IMR-90 (cell line): ENCODE data around the gene RNF43. TPM values are rescaled to one million over a fixed set of nuclear protein-coding genes. Genes with fewer than 3 reads are reported as not detected.

Experiments
- ATAC-seq: fragments of 200-7000 bp; cut with Tn5 transposase; 2 replicates; pipeline ENCODE4 v1.9.1; 2020; ENCODE audit warnings: low read depth, mild to moderate bottlenecking, moderate library complexity
- BruUV-seq: library from RNA; stranded (reverse); fragments of 400-500 nt; replicated peaks from 2 replicates; lab custom pipeline; 2021; lab: Mats Ljungman, UMichigan
- CTCF ChIA-PET: fragments of 300-600 bp; formaldehyde crosslinking; extraction: SDS; loops from one replicate; lab custom pipeline; 2021; ENCODE audit warnings: antibody characterized with exemption; lab: Yijun Ruan, JAX
- POLR2A ChIA-PET: fragments of 300-600 bp; sonication (Branson Sonifier 250); formaldehyde crosslinking; loops from one replicate; lab custom pipeline; 2022; ENCODE audit warnings: antibody characterized with exemption; ENCODE audit not compliant: unreplicated experiment; lab: Charles Lee
- DNase-seq: peaks from one replicate; pipeline ENCODE4 v3.0.0; 2013
- H2AFZ ChIP-seq: replicated peaks from 2 replicates; pipeline ENCODE3; 2013; ENCODE audit warnings: low read length, mild to moderate bottlenecking; ENCODE audit not compliant: poor library complexity
- H2AK5ac ChIP-seq: 2 replicates; pipeline ENCODE4 v1.6.1; 2013; ENCODE audit warnings: low read depth, low read length, inconsistent platforms
- H2AK9ac ChIP-seq: replicated peaks from 2 replicates; pipeline ENCODE3; 2013; ENCODE audit warnings: mild to moderate bottlenecking, low read depth, low read length, moderate library complexity; ENCODE audit not compliant: poor library complexity
- H2BK120ac ChIP-seq: 2 replicates; pipeline ENCODE4 v1.6.1; 2013; ENCODE audit warnings: low read depth, low read length, inconsistent platforms
- H2BK15ac ChIP-seq: 3 replicates; pipeline ENCODE4 v1.6.1; 2013; ENCODE audit warnings: low read depth, low read length, inconsistent platforms
- H2BK20ac ChIP-seq: 2 replicates; pipeline ENCODE4 v1.6.1; 2013; ENCODE audit warnings: low read depth, mild to moderate bottlenecking, inconsistent platforms, low read length, moderate library complexity
- H2BK5ac ChIP-seq: 2 replicates; pipeline ENCODE4 v1.6.1; 2013; ENCODE audit warnings: mild to moderate bottlenecking, low read depth, low read length, inconsistent platforms; ENCODE audit not compliant: poor library complexity, severe bottlenecking
- H3K14ac ChIP-seq: replicated peaks from 2 replicates; pipeline ENCODE4 v1.6.1; 2013; ENCODE audit warnings: low read depth, low read length, inconsistent platforms
- H3K18ac ChIP-seq: 2 replicates; pipeline ENCODE4 v1.6.1; 2013; ENCODE audit warnings: low read depth, low read length, control low read depth
- H3K23ac ChIP-seq: 2 replicates; pipeline ENCODE4 v1.6.1; 2013; ENCODE audit warnings: low read depth, low read length, inconsistent platforms
- H3K27ac ChIP-seq: 2 replicates; pipeline ENCODE4 v1.5.1; 2013; ENCODE audit warnings: mild to moderate bottlenecking, control low read depth, low read length; ENCODE audit not compliant: insufficient read depth
- H3K27me3 ChIP-seq: 2 replicates; pipeline ENCODE4 v1.6.1; 2013; ENCODE audit warnings: low read length; ENCODE audit not compliant: control insufficient read depth, insufficient read depth
- H3K36me3 ChIP-seq: 2 replicates; pipeline ENCODE4 v1.6.1; 2013; ENCODE audit warnings: low read length, mixed read lengths; ENCODE audit not compliant: control insufficient read depth, insufficient read depth
- H3K4ac ChIP-seq: 2 replicates; pipeline ENCODE4 v1.6.1; 2013; ENCODE audit warnings: low read depth, low read length, inconsistent platforms
- H3K4me1 ChIP-seq: 2 replicates; pipeline ENCODE4 v1.6.1; 2013; ENCODE audit warnings: low read length, mixed read lengths; ENCODE audit not compliant: control insufficient read depth, insufficient read depth
- H3K4me2 ChIP-seq: 2 replicates; pipeline ENCODE4 v1.6.1; 2013; ENCODE audit warnings: low read depth, mild to moderate bottlenecking, control low read depth, low read length, moderate library complexity
- H3K4me3 ChIP-seq: 2 replicates; pipeline ENCODE4 v1.5.1; 2013; ENCODE audit warnings: low read depth, mild to moderate bottlenecking, control low read depth, low read length, moderate library complexity; ENCODE audit not compliant: insufficient read depth
- H3K56ac ChIP-seq: 2 replicates; pipeline ENCODE4 v1.6.1; 2013; ENCODE audit warnings: low read length, inconsistent platforms; ENCODE audit not compliant: insufficient read depth; ENCODE audit errors: extremely low read depth
- H3K79me1 ChIP-seq, 2 experiments: 2 replicates each; pipeline ENCODE4 v1.6.1; 2013; ENCODE audit warnings: low read length in 2 of 2, inconsistent platforms in 1 of 2, low read depth in 1 of 2
- H3K9ac ChIP-seq: 2 replicates; pipeline ENCODE4 v1.6.1; 2013; ENCODE audit warnings: low read depth, low read length, control low read depth
- H3K9me1 ChIP-seq: 2 replicates; pipeline ENCODE4 v1.6.1; 2013; ENCODE audit warnings: low read length, inconsistent platforms; ENCODE audit not compliant: insufficient read depth
- H3K9me3 ChIP-seq: 2 replicates; pipeline ENCODE4 v1.6.1; 2013; ENCODE audit warnings: low read length; ENCODE audit not compliant: control insufficient read depth, insufficient read depth
- H4K20me1 ChIP-seq: 2 replicates; pipeline ENCODE4 v1.6.1; 2013; ENCODE audit warnings: low read length, inconsistent platforms; ENCODE audit not compliant: insufficient read depth
- H4K5ac ChIP-seq: 2 replicates; pipeline ENCODE4 v1.6.1; 2013; ENCODE audit warnings: mild to moderate bottlenecking, low read depth, low read length, control low read depth
- H4K8ac ChIP-seq, 2 experiments: 2 replicates each; pipeline ENCODE4 v1.6.1; 2013; ENCODE audit warnings: low read depth in 2 of 2, low read length in 2 of 2, control low read depth in 1 of 2, inconsistent platforms in 1 of 2
- H4K91ac ChIP-seq: 2 replicates; pipeline ENCODE4 v1.6.1; 2013; ENCODE audit warnings: low read depth, low read length, inconsistent platforms; ENCODE audit not compliant: insufficient read depth
- BHLHE40 ChIP-seq: fragments of 150-350 bp; IDR thresholded peaks from 2 replicates; pipeline ENCODE4 v1.6.1; 2016; ENCODE audit warnings: mild to moderate bottlenecking, low read depth, low read length
- CEBPB ChIP-seq: IDR thresholded peaks from 2 replicates; pipeline ENCODE4 v1.6.1; 2012; ENCODE audit warnings: low read depth, low read length, improper control_type of control experiment
- CHD1 ChIP-seq: IDR thresholded peaks from 2 replicates; pipeline ENCODE4 v1.6.1; 2012; ENCODE audit warnings: low read depth, low read length, improper control_type of control experiment
- FOS ChIP-seq: fragments of 150-350 bp; IDR thresholded peaks from 2 replicates; pipeline ENCODE4 v1.6.1; 2016; ENCODE audit warnings: low read depth, low read length
- MAFK ChIP-seq: IDR thresholded peaks from 2 replicates; pipeline ENCODE4 v1.6.1; 2012; ENCODE audit warnings: low read depth, low read length, improper control_type of control experiment
- MXI1 ChIP-seq: IDR thresholded peaks from 2 replicates; pipeline ENCODE4 v1.6.1; 2012; ENCODE audit warnings: low read depth, mild to moderate bottlenecking, low read length, moderate library complexity, borderline replicate concordance
- NFE2L2 ChIP-seq: fragments of 150-350 bp; IDR thresholded peaks from 2 replicates; pipeline ENCODE4 v1.6.1; 2016; ENCODE audit warnings: low read depth, mild to moderate bottlenecking, low read length
- POLR2A ChIP-seq: IDR thresholded peaks from 2 replicates; pipeline ENCODE4 v1.6.1; 2012; ENCODE audit warnings: mild to moderate bottlenecking, low read depth, low read length
- RAD21 ChIP-seq: IDR thresholded peaks from 2 replicates; pipeline ENCODE4 v1.6.1; 2012; ENCODE audit warnings: low read length, improper control_type of control experiment
- RCOR1 ChIP-seq: IDR thresholded peaks from 2 replicates; pipeline ENCODE4 v1.6.1; 2012; ENCODE audit warnings: mild to moderate bottlenecking, low read length, improper control_type of control experiment; ENCODE audit not compliant: insufficient replicate concordance
- RFX5 ChIP-seq: IDR thresholded peaks from 2 replicates; pipeline ENCODE4 v1.8.0; 2012; ENCODE audit warnings: low read depth, mild to moderate bottlenecking, low read length, moderate library complexity
- SMC3 ChIP-seq: fragments of 150-350 bp; IDR thresholded peaks from 2 replicates; pipeline ENCODE4 v1.6.1; 2016; ENCODE audit warnings: low read depth, mild to moderate bottlenecking, antibody characterized with exemption, low read length, moderate library complexity
- dilution Hi-C: fragments of 300-500 bp; cut with HindIII; formaldehyde crosslinking; loops from one replicate; pipeline ENCODE4 v1.14.3; 2018; ENCODE audit warnings: low sequenced_read_pairs; ENCODE audit not compliant: unreplicated experiment
- in situ Hi-C: fragments of 300-500 bp; cut with MboI; formaldehyde crosslinking; loops from 3 replicates; pipeline ENCODE4 v1.14.3; 2019; ENCODE audit warnings: low sequenced_read_pairs, inconsistent platforms, mixed read lengths
- intact Hi-C: fragments of 100-400 bp; cut with micrococcal nuclease; formaldehyde crosslinking; loops from 2 replicates; pipeline ENCODE4 v1.10.0; 2022
- polyA plus RNA-seq, 3 experiments: library from polyadenylated mRNA; depleted of rRNA; stranded (reverse); fragments of >200 nt; gene quantifications; 2 replicates each; pipeline ENCODE4 v1.2.3, GENCODE V29; 2012; ENCODE audit warnings: low replicate concordance in 1 of 3
- total RNA-seq: library from RNA; depleted of rRNA; stranded (reverse); fragments of >200 nt; gene quantifications from 2 replicates; pipeline ENCODE4 v1.2.3, GENCODE V29; 2012
- TF ChIP-seq, protein P1 (sequence below): fragments of 150-350 bp; IDR thresholded peaks from 2 replicates; pipeline ENCODE4 v1.6.1; 2016; ENCODE audit warnings: low read depth, mild to moderate bottlenecking, low read length, moderate library complexity, borderline replicate concordance
- TF ChIP-seq, protein P2 (sequence below): fragments of 150-350 bp; IDR thresholded peaks from 2 replicates; pipeline ENCODE4 v1.6.1; 2017; ENCODE audit warnings: mild to moderate bottlenecking, antibody characterized with exemption, low read length, low read depth

RNF43 gene
- total and polyA plus RNA-seq, 2 of the 4 experiments (the other 2 are of a cell fraction): under 0.01 TPM; not detected in 1

DNA sequence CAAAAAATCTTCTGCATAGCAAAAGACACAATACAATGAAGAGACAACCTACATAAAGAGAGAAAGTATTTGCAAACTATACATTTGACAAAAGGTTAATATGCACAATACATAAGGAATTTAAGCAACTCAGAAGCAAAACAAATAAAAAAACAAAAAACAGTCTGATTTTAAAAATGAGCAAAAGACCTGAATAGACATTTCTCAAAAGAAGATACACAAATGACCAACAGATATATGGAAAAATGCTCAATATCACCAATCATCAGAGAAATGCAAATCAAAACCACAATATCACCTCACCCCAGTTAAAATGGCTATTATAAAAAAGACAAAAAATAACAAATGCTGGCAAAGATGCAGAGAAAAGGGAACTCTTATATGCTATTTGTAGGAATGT lies 38.2 kb upstream of the RNF43 start:
- H3K36me3 ChIP-seq: no peaks in the 10 kb centered on the region
- no peaks in the 10 kb centered on the region for H3K79me1 ChIP-seq
- no peak overlapping the region for H3K27ac ChIP-seq
- ATAC-seq (no peak), DNase-seq (no peak)
- ChIA-PET CTCF (no interaction called here), POLR2A (no interaction called here)
- no peak overlapping the region for H2BK5ac ChIP-seq
- no peak overlapping the region for H2AFZ ChIP-seq
- no peak overlapping the region for H2AK5ac ChIP-seq
- no peaks in the 10 kb centered on the region; the same call in 1 of the 2 replicates for H3K27me3 ChIP-seq
- no TSS peak for BruUV-seq
- H2BK20ac ChIP-seq: no peak overlapping the region
- no peak overlapping the region for H3K4ac ChIP-seq
- no peak overlapping the region for H2AK9ac ChIP-seq
- intact Hi-C loops (no loop called here), in situ Hi-C loops (no loop called here), dilution Hi-C loops (no loop called here)
- no peaks in the 10 kb centered on the region for H3K9me1 ChIP-seq
- no peak overlapping the region for H3K56ac ChIP-seq
- TF ChIP-seq FOS (no peak), NFE2L2 (no peak), RCOR1 (no peak), CHD1 (no peak), BHLHE40 (no peak), SMC3 (no peak), RAD21 (no peak), CEBPB (no peak), RFX5 (no peak), MAFK (no peak), POLR2A (no peak), MXI1 (no peak)
- TF ChIP-seq, protein P1, sequence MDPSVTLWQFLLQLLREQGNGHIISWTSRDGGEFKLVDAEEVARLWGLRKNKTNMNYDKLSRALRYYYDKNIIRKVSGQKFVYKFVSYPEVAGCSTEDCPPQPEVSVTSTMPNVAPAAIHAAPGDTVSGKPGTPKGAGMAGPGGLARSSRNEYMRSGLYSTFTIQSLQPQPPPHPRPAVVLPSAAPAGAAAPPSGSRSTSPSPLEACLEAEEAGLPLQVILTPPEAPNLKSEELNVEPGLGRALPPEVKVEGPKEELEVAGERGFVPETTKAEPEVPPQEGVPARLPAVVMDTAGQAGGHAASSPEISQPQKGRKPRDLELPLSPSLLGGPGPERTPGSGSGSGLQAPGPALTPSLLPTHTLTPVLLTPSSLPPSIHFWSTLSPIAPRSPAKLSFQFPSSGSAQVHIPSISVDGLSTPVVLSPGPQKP: no peak
- TF ChIP-seq, protein P2, sequence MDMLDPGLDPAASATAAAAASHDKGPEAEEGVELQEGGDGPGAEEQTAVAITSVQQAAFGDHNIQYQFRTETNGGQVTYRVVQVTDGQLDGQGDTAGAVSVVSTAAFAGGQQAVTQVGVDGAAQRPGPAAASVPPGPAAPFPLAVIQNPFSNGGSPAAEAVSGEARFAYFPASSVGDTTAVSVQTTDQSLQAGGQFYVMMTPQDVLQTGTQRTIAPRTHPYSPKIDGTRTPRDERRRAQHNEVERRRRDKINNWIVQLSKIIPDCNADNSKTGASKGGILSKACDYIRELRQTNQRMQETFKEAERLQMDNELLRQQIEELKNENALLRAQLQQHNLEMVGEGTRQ: no peak
- no peak overlapping the region for H4K5ac ChIP-seq
- H3K9ac ChIP-seq: no peak overlapping the region
- no peak overlapping the region for H2BK120ac ChIP-seq
- H3K4me1 ChIP-seq: no peaks in the 10 kb centered on the region
- no peak overlapping the region for H3K23ac ChIP-seq
- no peak overlapping the region for H4K8ac ChIP-seq
- no peaks in the 10 kb centered on the region for H4K20me1 ChIP-seq
- no peak overlapping the region for H2BK15ac ChIP-seq
- H3K9me3 ChIP-seq: no peaks in the 10 kb centered on the region
- no peak overlapping the region for H4K91ac ChIP-seq
- no peak overlapping the region for H3K4me3 ChIP-seq
- H3K4me2 ChIP-seq: no peak overlapping the region
- H3K18ac ChIP-seq: no peak overlapping the region
- H3K14ac ChIP-seq: no peak overlapping the region
